GM18868 (cell line): ENCODE data around the gene RALGAPA1.
"Not testable (repeated sequence)": the region's sequence is repeated elsewhere in the genome, so short reads cannot be mapped to it uniquely, and the experiment has no call there.

Experiments
- ATAC-seq: cut with Tn5 transposase; IDR thresholded peaks from one replicate; pipeline ENCODE4 v1.9.1; 2021; ENCODE audit warnings: mild to moderate bottlenecking, moderate library complexity; ENCODE audit not compliant: unreplicated experiment

Gene RALGAPA1

GRCh38 chr14:35808638-35809563 is at the start of gene RALGAPA1:
RALGAPA1 (minus strand) TSS chr14:35809295; CDS start chr14:35808835, 460 bp downstream.
- ATAC-seq = peak; percentile 97

GRCh38 chr14:35858521-35859209 is 49.6 kb upstream of the RALGAPA1 start:
- no peak for ATAC-seq

- ATAC-seq = peak; percentile 98
Measured at GRCh38 chr14:35855876-35856481, 46.9 kb upstream of the RALGAPA1 start.

GRCh38 chr14:35854696-35855270 is 45.7 kb upstream of the RALGAPA1 start:
- no peak for ATAC-seq

- no peak for ATAC-seq
Measured at GRCh38 chr14:35853225-35853624, 44.1 kb upstream of the RALGAPA1 start.

- no peak for ATAC-seq
Measured at GRCh38 chr14:35851823-35852222, 42.7 kb upstream of the RALGAPA1 start.

GRCh38 chr14:35849122-35849521 is 40.0 kb upstream of the RALGAPA1 start:
- ATAC-seq = no peak

- ATAC-seq = no peak
Measured at GRCh38 chr14:35847636-35848035, 38.5 kb upstream of the RALGAPA1 start.

GRCh38 chr14:35844494-35844893 is 35.4 kb upstream of the RALGAPA1 start:
- ATAC-seq = no peak

- ATAC-seq = not testable (repeated sequence)
Measured at GRCh38 chr14:35842245-35842644, 33.1 kb upstream of the RALGAPA1 start.

GRCh38 chr14:35841704-35842103 is 32.6 kb upstream of the RALGAPA1 start:
- not testable (repeated sequence) for ATAC-seq

- no peak for ATAC-seq
Measured at GRCh38 chr14:35835208-35835982, 26.3 kb upstream of the RALGAPA1 start.

- ATAC-seq = no peak
Measured at GRCh38 chr14:35829449-35829848, 20.4 kb upstream of the RALGAPA1 start.

GRCh38 chr14:35827678-35828472 is 18.8 kb upstream of the RALGAPA1 start:
- no peak for ATAC-seq

- no peak for ATAC-seq
Measured at GRCh38 chr14:35826952-35827416, 17.9 kb upstream of the RALGAPA1 start.

- peak; percentile 95 for ATAC-seq
Measured at GRCh38 chr14:35826218-35826951, 17.3 kb upstream of the RALGAPA1 start, which contains the start of gene BRMS1L. BRMS1L (plus strand) TSS chr14:35826338; CDS start chr14:35826517, 179 bp downstream.

GRCh38 chr14:35825968-35826217 is 16.8 kb upstream of the RALGAPA1 start:
- ATAC-seq = no peak

GRCh38 chr14:35824446-35825165 is 15.5 kb upstream of the RALGAPA1 start:
- not testable (repeated sequence) for ATAC-seq
